ENCODE data around the gene GAS2L3.

Gene GAS2L3

GRCh38 chr12:100656141-100656540 lies 82.7 kb downstream of the GAS2L3 start:
- H3K36me3 Mint-ChIP-seq (ENCODE audit: low read depth) = no peaks in the 10 kb centered on the region
- H3K4me3 Mint-ChIP-seq = no peak overlapping the region
- peaks cover 15% of the 10 kb centered on the region for H3K27me3 Mint-ChIP-seq
- H3K27ac Mint-ChIP-seq = no peak overlapping the region
- peaks cover 7% of the 10 kb centered on the region for H3K4me1 Mint-ChIP-seq (ENCODE audit: low read depth)
- intact Hi-C loops (cut with micrococcal nuclease) = no loop called here
- H3K9me3 Mint-ChIP-seq = no peaks in the 10 kb centered on the region

DNA sequence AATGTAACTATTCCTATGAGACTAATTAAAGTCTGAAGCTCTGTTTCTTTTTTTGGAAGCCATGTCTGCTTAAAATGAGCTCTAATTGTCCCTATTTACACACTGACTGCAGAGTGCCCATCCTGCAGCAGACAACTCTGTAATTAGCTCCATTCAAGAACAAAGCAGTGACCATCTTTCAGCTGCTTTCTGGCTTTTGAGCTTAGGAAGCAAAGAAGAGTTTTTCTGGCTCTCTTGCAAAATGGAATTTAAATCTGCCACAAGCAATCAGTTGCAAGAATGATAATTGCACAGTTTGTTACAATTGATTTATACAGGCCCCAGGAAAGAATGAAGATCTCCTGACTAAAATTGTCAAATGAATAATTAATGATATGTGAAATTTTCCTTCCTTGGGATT lies 83.4 kb downstream of the GAS2L3 start:
- H3K27me3 Mint-ChIP-seq = peaks cover 15% of the 10 kb centered on the region
- H3K4me1 Mint-ChIP-seq (ENCODE audit: low read depth) = peaks cover 7% of the 10 kb centered on the region
- H3K27ac Mint-ChIP-seq = no peak overlapping the region
- H3K4me3 Mint-ChIP-seq = no peak overlapping the region
- intact Hi-C loops (cut with micrococcal nuclease) = no loop called here
- H3K36me3 Mint-ChIP-seq (ENCODE audit: low read depth) = no peaks in the 10 kb centered on the region
- no peaks in the 10 kb centered on the region for H3K9me3 Mint-ChIP-seq

DNA sequence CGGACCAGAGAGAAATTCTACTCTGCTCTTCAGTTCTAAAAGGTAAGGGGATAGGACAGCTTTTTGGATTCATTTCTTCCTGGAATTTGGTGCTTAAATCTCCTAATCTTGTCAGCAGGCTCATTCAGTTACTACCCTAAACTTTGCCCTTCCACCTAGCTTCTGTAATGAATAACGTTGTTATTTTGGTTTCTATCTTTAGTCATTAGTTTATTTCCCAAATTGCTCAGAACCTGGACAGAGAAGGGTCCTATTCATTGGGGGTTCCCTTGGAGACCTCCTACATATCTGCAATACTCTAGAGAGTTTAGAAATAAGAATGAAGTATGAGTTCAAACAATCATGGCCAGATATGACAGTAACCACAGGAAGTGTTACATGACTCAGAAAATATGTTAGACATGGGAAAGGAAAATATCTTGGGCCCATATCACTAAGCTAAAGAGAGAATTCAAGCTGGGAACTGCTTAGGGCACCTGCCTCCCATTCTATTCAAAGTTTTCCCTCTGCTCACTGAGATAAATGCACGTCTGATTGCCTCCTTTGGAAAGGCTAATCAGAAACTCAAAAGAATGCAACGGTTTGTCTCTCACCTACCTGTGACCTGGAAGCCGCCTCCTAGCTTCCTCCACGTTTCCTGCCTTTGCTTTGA lies 87.9 kb downstream of the GAS2L3 start:
- Mint-ChIP-seq H3K36me3 (ENCODE audit: low read depth) (no peaks in the 10 kb centered on the region), H3K4me1 (ENCODE audit: low read depth) (peaks cover 7% of the 10 kb centered on the region), H3K27ac (no peak overlapping the region), H3K4me3 (no peak overlapping the region), H3K9me3 (no peaks in the 10 kb centered on the region), H3K27me3 (peaks cover 11% of the 10 kb centered on the region)
- intact Hi-C loops (cut with micrococcal nuclease) = no loop called here

GRCh38 chr12:100666588-100666987 lies 93.1 kb downstream of the GAS2L3 start:
- Mint-ChIP-seq H3K4me1 (ENCODE audit: low read depth) (peaks cover 8% of the 10 kb centered on the region), H3K9me3 (no peaks in the 10 kb centered on the region), H3K27ac (no peak overlapping the region), H3K36me3 (ENCODE audit: low read depth) (no peaks in the 10 kb centered on the region), H3K27me3 (peaks cover 11% of the 10 kb centered on the region), H3K4me3 (no peak overlapping the region)
- intact Hi-C loops (cut with micrococcal nuclease) = no loop called here

DNA sequence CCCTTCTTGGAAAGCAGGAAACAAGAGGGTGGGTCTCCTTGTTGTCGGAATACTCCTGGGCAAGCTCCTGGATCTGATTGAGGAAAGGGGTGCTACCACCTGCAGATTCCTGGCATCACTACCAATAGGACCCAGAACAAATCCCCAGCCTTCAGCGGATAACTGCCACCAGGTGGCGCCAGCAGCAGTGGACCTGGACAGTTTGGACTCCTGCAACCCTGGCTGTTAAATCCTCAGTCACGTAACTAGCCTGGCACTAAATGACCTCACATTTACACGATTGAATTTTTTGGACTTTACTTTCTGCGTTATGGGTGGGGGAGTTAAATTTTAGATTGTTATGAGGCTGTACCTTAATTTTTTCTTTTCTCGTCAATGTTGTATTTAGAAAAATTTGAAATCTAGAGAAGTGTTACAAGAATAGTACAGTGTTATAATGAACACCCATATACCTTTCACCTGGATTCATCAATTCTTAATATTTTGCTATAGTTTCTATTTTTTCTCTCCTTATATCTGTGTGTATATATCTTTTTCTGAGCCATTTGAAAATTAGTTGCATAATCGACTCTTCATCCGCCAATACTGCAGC lies 95.6 kb downstream of the GAS2L3 start:
- peaks cover 14% of the 10 kb centered on the region for H3K27me3 Mint-ChIP-seq
- no peak overlapping the region for H3K4me3 Mint-ChIP-seq
- intact Hi-C loops (cut with micrococcal nuclease) = loop anchor here (2.0 kb wide), 1 partner anchor 72 kb away; no protein-coding TSS in a partner anchor
- no peaks in the 10 kb centered on the region for H3K36me3 Mint-ChIP-seq (ENCODE audit: low read depth)
- peaks cover 8% of the 10 kb centered on the region for H3K4me1 Mint-ChIP-seq (ENCODE audit: low read depth)
- no peaks in the 10 kb centered on the region for H3K9me3 Mint-ChIP-seq
- H3K27ac Mint-ChIP-seq = no peak overlapping the region

GRCh38 chr12:100669922-100670321 lies 96.4 kb downstream of the GAS2L3 start:
- H3K9me3 Mint-ChIP-seq = no peaks in the 10 kb centered on the region
- H3K27me3 Mint-ChIP-seq = peaks cover 15% of the 10 kb centered on the region
- intact Hi-C loops (cut with micrococcal nuclease) = loop anchor here (2.0 to 10.0 kb wide), 4 partner anchors 62 to 435 kb away; no protein-coding TSS in a partner anchor
- no peak overlapping the region for H3K27ac Mint-ChIP-seq
- H3K36me3 Mint-ChIP-seq (ENCODE audit: low read depth) = no peaks in the 10 kb centered on the region
- H3K4me1 Mint-ChIP-seq (ENCODE audit: low read depth) = peaks cover 8% of the 10 kb centered on the region
- H3K4me3 Mint-ChIP-seq = no peak overlapping the region

- Mint-ChIP-seq H3K27ac (no peak overlapping the region), H3K9me3 (no peaks in the 10 kb centered on the region), H3K4me3 (no peak overlapping the region), H3K36me3 (ENCODE audit: low read depth) (no peaks in the 10 kb centered on the region), H3K4me1 (ENCODE audit: low read depth) (peaks cover 8% of the 10 kb centered on the region), H3K27me3 (peaks cover 18% of the 10 kb centered on the region)
- intact Hi-C loops (cut with micrococcal nuclease) = loop anchor here (5.0 to 10.0 kb wide), 3 partner anchors 61 to 437 kb away; no protein-coding TSS in a partner anchor
Measured at GRCh38 chr12:100671396-100672074, 98.1 kb downstream of the GAS2L3 start.

GRCh38 chr12:100672075-100672592 lies 98.7 kb downstream of the GAS2L3 start:
- intact Hi-C loops (cut with micrococcal nuclease) = loop anchor here (5.0 to 10.0 kb wide), 3 partner anchors 60 to 437 kb away; no protein-coding TSS in a partner anchor
- Mint-ChIP-seq H3K9me3 (no peaks in the 10 kb centered on the region), H3K27ac (no peak overlapping the region), H3K4me1 (ENCODE audit: low read depth) (peaks cover 8% of the 10 kb centered on the region), H3K27me3 (peaks cover 15% of the 10 kb centered on the region), H3K4me3 (no peak overlapping the region), H3K36me3 (ENCODE audit: low read depth) (no peaks in the 10 kb centered on the region)

- H3K4me1 Mint-ChIP-seq (ENCODE audit: low read depth) = peaks cover under 1% of the 10 kb centered on the region
- no peaks in the 10 kb centered on the region for H3K9me3 Mint-ChIP-seq
- no peak overlapping the region for H3K4me3 Mint-ChIP-seq
- H3K36me3 Mint-ChIP-seq (ENCODE audit: low read depth) = no peaks in the 10 kb centered on the region
- peaks cover 19% of the 10 kb centered on the region for H3K27me3 Mint-ChIP-seq
- no peak overlapping the region for H3K27ac Mint-ChIP-seq
- intact Hi-C loops (cut with micrococcal nuclease) = loop anchor here (5.0 to 10.0 kb wide), 3 partner anchors 58 to 439 kb away; no protein-coding TSS in a partner anchor
Measured at GRCh38 chr12:100674036-100674888, 100.8 kb downstream of the GAS2L3 start.
